SK-N-SH (cell line): Measurements from ENCODE around the gene ART5. TPM values are rescaled to one million over a fixed set of nuclear protein-coding genes. Genes with fewer than 3 reads are reported as not detected.

Experiments
- CTCF ChIA-PET: fragments of 300-600, 350-600 bp; formaldehyde crosslinking; extraction: SDS; loops from one replicate; lab custom pipeline; 2021; lab: Yijun Ruan, JAX
- POLR2A ChIA-PET: fragments of 350-600 bp; sonication (Branson Sonifier 250); formaldehyde crosslinking; extraction: SDS; loops from one replicate; lab custom pipeline; 2020; ENCODE audit warnings: antibody characterized with exemption, inconsistent platforms; lab: Yijun Ruan, JAX
- DNase-seq: peaks from one replicate; pipeline ENCODE4 v3.0.0; 2012
- H2AFZ ChIP-seq: fragments of 200-600 bp; sonication (generic); 2 replicates; pipeline ENCODE4 v1.8.1; 2016; ENCODE audit warnings: antibody characterized with exemption, mild to moderate bottlenecking, low read depth
- H3F3A ChIP-seq: fragments of 200-600 bp; sonication (generic); replicated peaks from 2 replicates; pipeline ENCODE3; 2016; ENCODE audit warnings: antibody characterized with exemption, mild to moderate bottlenecking; ENCODE audit not compliant: insufficient read depth
- H3K27ac ChIP-seq, 2 experiments: fragments of 200-500 bp in 1 of 2; fragments of 200-600 bp in 1 of 2; sonication (Bioruptor generic) in 1 of 2; sonication (generic), shearing (Covaris generic) in 1 of 2; 2 replicates each; pipeline versions ENCODE4 v1.5.1 to v1.6.1; 2014 to 2016; ENCODE audit warnings: low read depth in 2 of 2, inconsistent platforms in 1 of 2, low read length in 1 of 2, mild to moderate bottlenecking in 1 of 2, mixed read lengths in 1 of 2
- H3K27me3 ChIP-seq: fragments of 200-600 bp; sonication (generic), shearing (Covaris generic); 2 replicates; pipeline ENCODE4 v1.6.1; 2016; ENCODE audit warnings: mixed run types; ENCODE audit not compliant: insufficient read depth
- H3K36me3 ChIP-seq, 2 experiments: fragments of 200-500 bp in 1 of 2; fragments of 200-600 bp in 1 of 2; sonication (Bioruptor generic) in 1 of 2; sonication (generic) in 1 of 2; replicated peaks in 1 of 2; 2 replicates each; pipeline versions ENCODE3 to v1.5.1; 2014 to 2016; ENCODE audit warnings: low read length in 1 of 2, mild to moderate bottlenecking in 1 of 2; ENCODE audit not compliant: insufficient read depth in 2 of 2, control insufficient read depth in 1 of 2
- H3K4me1 ChIP-seq, 2 experiments: fragments of 200-500 bp in 1 of 2; fragments of 200-600 bp in 1 of 2; sonication (Bioruptor generic) in 1 of 2; sonication (generic), shearing (Covaris generic) in 1 of 2; 2 replicates each; pipeline versions ENCODE4 v1.5.1 to v1.6.1; 2014 to 2016; ENCODE audit warnings: low read depth in 1 of 2, low read length in 1 of 2, mixed run types in 1 of 2; ENCODE audit not compliant: insufficient read depth in 2 of 2, control insufficient read depth in 1 of 2
- H3K4me2 ChIP-seq: fragments of 200-600 bp; sonication (generic), shearing (Covaris generic); 2 replicates; pipeline ENCODE4 v1.6.1; 2017; ENCODE audit warnings: mixed run types
- H3K4me3 ChIP-seq, 2 experiments: fragments of 200-500 bp in 1 of 2; fragments of 200-600 bp in 1 of 2; sonication (Bioruptor generic) in 1 of 2; sonication (generic), shearing (Covaris generic) in 1 of 2; 2 replicates each; pipeline versions ENCODE4 v1.5.1 to v1.8.1; 2014 to 2016; ENCODE audit warnings: low read depth in 2 of 2, inconsistent platforms in 1 of 2, low read length in 1 of 2, mild to moderate bottlenecking in 1 of 2, mixed read lengths in 1 of 2, moderate library complexity in 1 of 2
- H3K79me2 ChIP-seq: fragments of 200-600 bp; sonication (generic); 2 replicates; pipeline ENCODE4 v1.8.1; 2017; ENCODE audit warnings: mild to moderate bottlenecking; ENCODE audit not compliant: insufficient read depth
- H3K9ac ChIP-seq: fragments of 200-600 bp; sonication (generic); 2 replicates; pipeline ENCODE4 v1.6.1; 2017; ENCODE audit warnings: mixed run types
- H3K9me2 ChIP-seq: fragments of 200-600 bp; sonication (generic); 2 replicates; pipeline ENCODE4 v1.6.1; 2017; ENCODE audit warnings: mixed run types
- H3K9me3 ChIP-seq: fragments of 200-600 bp; sonication (generic); 2 replicates; pipeline ENCODE4 v1.6.1; 2017; ENCODE audit warnings: mixed run types, mild to moderate bottlenecking, moderate library complexity
- H4K20me1 ChIP-seq: fragments of 200-600 bp; sonication (generic); 2 replicates; pipeline ENCODE4 v1.6.1; 2017; ENCODE audit warnings: mild to moderate bottlenecking, mixed run types; ENCODE audit not compliant: insufficient read depth
- CHD2 ChIP-seq: fragments of 150-350 bp; IDR thresholded peaks from 2 replicates; pipeline ENCODE4 v1.6.1; 2018; ENCODE audit warnings: low read length; ENCODE audit not compliant: partially characterized antibody
- ELF1 ChIP-seq: IDR thresholded peaks from 2 replicates; pipeline ENCODE4 v1.4.0; 2012
- FOXM1 ChIP-seq: IDR thresholded peaks from 2 replicates; pipeline ENCODE4 v1.4.0; 2012; ENCODE audit warnings: low read depth, mild to moderate bottlenecking
- GATA2 ChIP-seq: sonication (generic); formaldehyde crosslinking; IDR thresholded peaks from 2 replicates; pipeline ENCODE4 v1.5.0; 2020; ENCODE audit warnings: mild to moderate bottlenecking, missing genetic modification reagents
- MXI1 ChIP-seq: IDR thresholded peaks from 2 replicates; pipeline ENCODE4 v1.6.1; 2012; ENCODE audit warnings: mild to moderate bottlenecking, low read depth, low read length, improper control_type of control experiment
- NFIC ChIP-seq: IDR thresholded peaks from 2 replicates; pipeline ENCODE4 v1.4.0; 2012; ENCODE audit warnings: borderline replicate concordance
- NRF1 ChIP-seq: IDR thresholded peaks from 2 replicates; pipeline ENCODE4 v1.6.1; 2012; ENCODE audit warnings: low read depth, mild to moderate bottlenecking, low read length
- POLR2AphosphoS5 ChIP-seq: IDR thresholded peaks from 2 replicates; pipeline ENCODE4 v1.6.1; 2012; ENCODE audit warnings: low read depth, low read length
- RAD21 ChIP-seq: IDR thresholded peaks from 2 replicates; pipeline ENCODE4 v1.6.1; 2012; ENCODE audit warnings: mild to moderate bottlenecking, low read length
- RCOR1 ChIP-seq: fragments of 150-350 bp; IDR thresholded peaks from 2 replicates; pipeline ENCODE4 v1.6.1; 2017; ENCODE audit warnings: antibody characterized with exemption, low read length
- RFX5 ChIP-seq: IDR thresholded peaks from 2 replicates; pipeline ENCODE4 v1.6.1; 2012; ENCODE audit warnings: mild to moderate bottlenecking, improper control_type of control experiment, low read length
- SIN3A ChIP-seq: IDR thresholded peaks from 2 replicates; pipeline ENCODE4 v1.6.1; 2012; ENCODE audit warnings: low read depth, mild to moderate bottlenecking, low read length, moderate library complexity, borderline replicate concordance
- TAF1 ChIP-seq: IDR thresholded peaks from 2 replicates; pipeline ENCODE4 v1.6.1; 2012; ENCODE audit warnings: low read depth, mild to moderate bottlenecking, low read length, moderate library complexity, borderline replicate concordance
- TCF12 ChIP-seq: IDR thresholded peaks from 2 replicates; pipeline ENCODE4 v1.4.0; 2012
- YY1 ChIP-seq: IDR thresholded peaks from 2 replicates; pipeline ENCODE4 v1.4.0; 2012; ENCODE audit warnings: low read depth, mild to moderate bottlenecking
- WGBS: methylation state at CpG from one replicate; pipeline ENCODE4 v1.1.6; 2017; ENCODE audit warnings: low lambda C conversion rate; 5-methylcytosine and 5-hydroxymethylcytosine counted together
- polyA plus RNA-seq, 3 experiments: library from polyadenylated mRNA; depleted of rRNA; stranded (reverse); fragments of >200 nt; gene quantifications; 2 replicates each; pipeline ENCODE4 v1.2.3, GENCODE V29; 2012
- TF ChIP-seq, protein P1 (sequence below): IDR thresholded peaks from 2 replicates; pipeline ENCODE4 v1.4.0; 2012; ENCODE audit warnings: low read depth
- TF ChIP-seq, protein P2 (sequence below): fragments of 150-350 bp; IDR thresholded peaks from 2 replicates; pipeline ENCODE4 v1.6.1; 2016; ENCODE audit warnings: mild to moderate bottlenecking, low read depth, low read length
- TF ChIP-seq, protein P3 (sequence below): IDR thresholded peaks from 2 replicates; pipeline ENCODE4 v1.4.0; 2012; ENCODE audit warnings: low read depth, borderline replicate concordance
- TF ChIP-seq, protein P4 (sequence below): IDR thresholded peaks from 2 replicates; pipeline ENCODE4 v1.6.1; 2012; ENCODE audit warnings: mild to moderate bottlenecking, low read depth, low read length, moderate library complexity
- TF ChIP-seq, protein P5 (sequence below): fragments of 150-350 bp; IDR thresholded peaks from 2 replicates; pipeline ENCODE4 v1.6.1; 2017; ENCODE audit warnings: antibody characterized with exemption, low read length, low read depth, borderline replicate concordance

Gene ART5
- polyA plus RNA-seq, 1 of the 3 experiments (the other 2 are of a cell fraction), result 0.59 TPM

DNA sequence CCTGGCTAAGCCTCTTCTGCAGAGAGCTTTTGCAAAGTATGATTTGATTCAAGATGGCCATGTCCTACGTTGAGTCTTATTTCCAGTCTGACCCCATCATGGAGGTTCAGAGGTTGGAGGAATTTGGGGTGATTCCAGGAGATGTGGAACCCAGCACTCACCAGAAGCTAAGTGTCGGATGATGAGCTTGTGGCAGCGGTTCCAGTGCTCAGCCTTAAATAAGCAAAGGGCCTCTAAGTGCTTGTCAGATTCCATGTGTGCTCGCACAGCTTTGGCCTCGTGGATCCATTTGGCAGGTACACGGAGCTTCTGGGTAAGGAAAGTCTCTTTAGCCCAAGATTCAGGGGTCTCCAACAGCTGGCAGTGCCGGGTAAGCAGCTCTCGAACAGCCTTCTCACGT lies 41.2 kb upstream of the ART5 start:
- Histone ChIP-seq H3K79me2 (no peaks in the 10 kb centered on the region), H3K36me3 (peaks cover 69 to 89% of the 10 kb centered on the region in 2 experiments), H3K27me3 (no peaks in the 10 kb centered on the region), H3K9ac (no peak overlapping the region), H3K9me3 (no peaks in the 10 kb centered on the region), H3K27ac (no peak overlapping the region), H3K9me2 (no peaks in the 10 kb centered on the region), H3K4me1 (no peaks in the 10 kb centered on the region), H2AFZ (no peak overlapping the region), H3K4me2 (no peak overlapping the region), H4K20me1 (no peaks in the 10 kb centered on the region), H3F3A (no peaks in the 10 kb centered on the region), H3K4me3 (no peak overlapping the region)
- ChIA-PET CTCF (interaction anchor here (0.9 to 2.6 kb wide), 2 partner anchors 9 to 17 kb away, joined by 3 to 11 read pairs; no protein-coding TSS in a partner anchor), POLR2A (no interaction called here)
- no peak for DNase-seq
- TF ChIP-seq NRF1, result no peak
- TF ChIP-seq SIN3A, result no peak
- TF ChIP-seq, protein P1, sequence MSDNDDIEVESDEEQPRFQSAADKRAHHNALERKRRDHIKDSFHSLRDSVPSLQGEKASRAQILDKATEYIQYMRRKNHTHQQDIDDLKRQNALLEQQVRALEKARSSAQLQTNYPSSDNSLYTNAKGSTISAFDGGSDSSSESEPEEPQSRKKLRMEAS, result no peak
- TF ChIP-seq GATA2 (CRISPR knock-in tag), result no peak
- no peak for TF ChIP-seq NFIC
- no peak for TF ChIP-seq YY1
- TF ChIP-seq RAD21, result no peak
- TF ChIP-seq TAF1, result no peak
- WGBS, result 98% methylated on average over 4 of the region's 9 CpGs

DNA sequence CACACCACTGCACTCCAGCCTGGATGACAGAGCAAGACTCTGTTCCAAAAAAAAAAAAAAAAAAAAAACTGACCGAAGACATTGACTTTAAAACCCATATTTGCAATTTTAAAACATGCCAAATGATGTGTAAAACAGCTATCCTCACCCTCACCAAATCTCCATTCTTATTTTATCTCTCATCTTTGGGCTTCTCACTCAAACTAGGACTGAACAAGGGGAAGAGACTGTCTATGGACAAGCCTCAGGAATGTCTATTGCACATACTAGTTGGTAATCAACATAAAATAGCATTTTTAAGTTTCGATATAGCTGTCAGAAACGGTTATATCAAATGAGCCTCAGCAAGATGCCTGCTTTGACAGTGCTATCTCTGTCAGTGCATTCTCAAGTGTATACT lies 37.3 kb upstream of the ART5 start:
- Histone ChIP-seq H3K9me2 (no peaks in the 10 kb centered on the region), H3K9ac (no peak overlapping the region), H3K4me3 (no peak overlapping the region), H3K9me3 (no peaks in the 10 kb centered on the region), H3K4me2 (no peak overlapping the region), H3K79me2 (no peaks in the 10 kb centered on the region), H2AFZ (no peak overlapping the region), H3K4me1 (no peaks in the 10 kb centered on the region), H3K36me3 (peaks cover 70 to 76% of the 10 kb centered on the region in 2 experiments), H3K27me3 (no peaks in the 10 kb centered on the region), H3K27ac (no peak overlapping the region), H4K20me1 (peaks cover 5% of the 10 kb centered on the region; the same call in 1 of the 2 replicates), H3F3A (no peaks in the 10 kb centered on the region)
- CTCF ChIA-PET, result no interaction called here
- WGBS, result 89% methylated on average over 3 of the region's 3 CpGs
- no peak for DNase-seq
- POLR2A ChIA-PET, result no interaction called here
- TF ChIP-seq NFIC (no peak), MXI1 (no peak), POLR2AphosphoS5 (no peak), ELF1 (no peak), TCF12 (no peak), RCOR1 (no peak), FOXM1 (no peak), RFX5 (no peak), RAD21 (no peak), CHD2 (no peak), TAF1 (no peak)
- TF ChIP-seq, protein P1, result no peak
- TF ChIP-seq, protein P2, sequence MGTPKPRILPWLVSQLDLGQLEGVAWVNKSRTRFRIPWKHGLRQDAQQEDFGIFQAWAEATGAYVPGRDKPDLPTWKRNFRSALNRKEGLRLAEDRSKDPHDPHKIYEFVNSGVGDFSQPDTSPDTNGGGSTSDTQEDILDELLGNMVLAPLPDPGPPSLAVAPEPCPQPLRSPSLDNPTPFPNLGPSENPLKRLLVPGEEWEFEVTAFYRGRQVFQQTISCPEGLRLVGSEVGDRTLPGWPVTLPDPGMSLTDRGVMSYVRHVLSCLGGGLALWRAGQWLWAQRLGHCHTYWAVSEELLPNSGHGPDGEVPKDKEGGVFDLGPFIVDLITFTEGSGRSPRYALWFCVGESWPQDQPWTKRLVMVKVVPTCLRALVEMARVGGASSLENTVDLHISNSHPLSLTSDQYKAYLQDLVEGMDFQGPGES, result no peak
- TF ChIP-seq, protein P3, sequence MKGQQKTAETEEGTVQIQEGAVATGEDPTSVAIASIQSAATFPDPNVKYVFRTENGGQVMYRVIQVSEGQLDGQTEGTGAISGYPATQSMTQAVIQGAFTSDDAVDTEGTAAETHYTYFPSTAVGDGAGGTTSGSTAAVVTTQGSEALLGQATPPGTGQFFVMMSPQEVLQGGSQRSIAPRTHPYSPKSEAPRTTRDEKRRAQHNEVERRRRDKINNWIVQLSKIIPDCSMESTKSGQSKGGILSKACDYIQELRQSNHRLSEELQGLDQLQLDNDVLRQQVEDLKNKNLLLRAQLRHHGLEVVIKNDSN, result no peak
- TF ChIP-seq, protein P4, sequence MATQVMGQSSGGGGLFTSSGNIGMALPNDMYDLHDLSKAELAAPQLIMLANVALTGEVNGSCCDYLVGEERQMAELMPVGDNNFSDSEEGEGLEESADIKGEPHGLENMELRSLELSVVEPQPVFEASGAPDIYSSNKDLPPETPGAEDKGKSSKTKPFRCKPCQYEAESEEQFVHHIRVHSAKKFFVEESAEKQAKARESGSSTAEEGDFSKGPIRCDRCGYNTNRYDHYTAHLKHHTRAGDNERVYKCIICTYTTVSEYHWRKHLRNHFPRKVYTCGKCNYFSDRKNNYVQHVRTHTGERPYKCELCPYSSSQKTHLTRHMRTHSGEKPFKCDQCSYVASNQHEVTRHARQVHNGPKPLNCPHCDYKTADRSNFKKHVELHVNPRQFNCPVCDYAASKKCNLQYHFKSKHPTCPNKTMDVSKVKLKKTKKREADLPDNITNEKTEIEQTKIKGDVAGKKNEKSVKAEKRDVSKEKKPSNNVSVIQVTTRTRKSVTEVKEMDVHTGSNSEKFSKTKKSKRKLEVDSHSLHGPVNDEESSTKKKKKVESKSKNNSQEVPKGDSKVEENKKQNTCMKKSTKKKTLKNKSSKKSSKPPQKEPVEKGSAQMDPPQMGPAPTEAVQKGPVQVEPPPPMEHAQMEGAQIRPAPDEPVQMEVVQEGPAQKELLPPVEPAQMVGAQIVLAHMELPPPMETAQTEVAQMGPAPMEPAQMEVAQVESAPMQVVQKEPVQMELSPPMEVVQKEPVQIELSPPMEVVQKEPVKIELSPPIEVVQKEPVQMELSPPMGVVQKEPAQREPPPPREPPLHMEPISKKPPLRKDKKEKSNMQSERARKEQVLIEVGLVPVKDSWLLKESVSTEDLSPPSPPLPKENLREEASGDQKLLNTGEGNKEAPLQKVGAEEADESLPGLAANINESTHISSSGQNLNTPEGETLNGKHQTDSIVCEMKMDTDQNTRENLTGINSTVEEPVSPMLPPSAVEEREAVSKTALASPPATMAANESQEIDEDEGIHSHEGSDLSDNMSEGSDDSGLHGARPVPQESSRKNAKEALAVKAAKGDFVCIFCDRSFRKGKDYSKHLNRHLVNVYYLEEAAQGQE, result no peak
- TF ChIP-seq, protein P5, sequence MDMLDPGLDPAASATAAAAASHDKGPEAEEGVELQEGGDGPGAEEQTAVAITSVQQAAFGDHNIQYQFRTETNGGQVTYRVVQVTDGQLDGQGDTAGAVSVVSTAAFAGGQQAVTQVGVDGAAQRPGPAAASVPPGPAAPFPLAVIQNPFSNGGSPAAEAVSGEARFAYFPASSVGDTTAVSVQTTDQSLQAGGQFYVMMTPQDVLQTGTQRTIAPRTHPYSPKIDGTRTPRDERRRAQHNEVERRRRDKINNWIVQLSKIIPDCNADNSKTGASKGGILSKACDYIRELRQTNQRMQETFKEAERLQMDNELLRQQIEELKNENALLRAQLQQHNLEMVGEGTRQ, result no peak
